Measurements from ENCODE around the gene GREB1L.

Gene GREB1L

GRCh38 chr18:21451851-21452250, 209.8 kb downstream of the GREB1L start:
- Mint-ChIP-seq H3K4me3 (no peak overlapping the region), H3K4me1 (peaks cover 64% of the 10 kb centered on the region), H3K36me3 (ENCODE audit: low read depth) (peaks cover 52% of the 10 kb centered on the region), H3K27me3 (ENCODE audit: low read depth, poor library complexity) (no peaks in the 10 kb centered on the region), H3K27ac (peak overlapping the region; percentile 90), H3K9me3 (no peaks in the 10 kb centered on the region)
- DNase-seq, result no peak
- TF ChIP-seq CTCF (IDR thresholded peaks at IDR 0.05), result no peak

- Mint-ChIP-seq H3K27ac (peak overlapping the region; percentile 77), H3K4me1 (peaks cover 64% of the 10 kb centered on the region)
Measured at GRCh38 chr18:21452276-21452780, 210.3 kb downstream of the GREB1L start.

GRCh38 chr18:21452796-21453510, 210.9 kb downstream of the GREB1L start:
- peak overlapping the region; percentile 77 for H3K27ac Mint-ChIP-seq
- no peak for TF ChIP-seq CTCF (IDR thresholded peaks at IDR 0.05)
- H3K4me3 Mint-ChIP-seq, result no peak overlapping the region
- no peaks in the 10 kb centered on the region for H3K27me3 Mint-ChIP-seq (ENCODE audit: low read depth, poor library complexity)
- H3K9me3 Mint-ChIP-seq, result no peaks in the 10 kb centered on the region
- H3K4me1 Mint-ChIP-seq, result peaks cover 64% of the 10 kb centered on the region
- H3K36me3 Mint-ChIP-seq (ENCODE audit: low read depth), result peaks cover 55% of the 10 kb centered on the region
- DNase-seq, result no peak

More at GRCh38 chr18:21452276-21452780, 210.3 kb downstream of the GREB1L start:
- Mint-ChIP-seq H3K36me3 (ENCODE audit: low read depth) (peaks cover 55% of the 10 kb centered on the region), H3K27me3 (ENCODE audit: low read depth, poor library complexity) (no peaks in the 10 kb centered on the region), H3K9me3 (no peaks in the 10 kb centered on the region), H3K4me3 (no peak overlapping the region)
- DNase-seq, result no peak
- TF ChIP-seq CTCF (IDR thresholded peaks at IDR 0.05), result no peak

GRCh38 chr18:21453511-21453901, 211.5 kb downstream of the GREB1L start:
- no peak for DNase-seq
- H3K4me3 Mint-ChIP-seq, result no peak overlapping the region
- peaks cover 62% of the 10 kb centered on the region for H3K4me1 Mint-ChIP-seq
- H3K36me3 Mint-ChIP-seq (ENCODE audit: low read depth), result peaks cover 59% of the 10 kb centered on the region
- no peak for TF ChIP-seq CTCF (IDR thresholded peaks at IDR 0.05)
- H3K27ac Mint-ChIP-seq, result peak overlapping the region; percentile 57
- no peaks in the 10 kb centered on the region for H3K27me3 Mint-ChIP-seq (ENCODE audit: low read depth, poor library complexity)
- H3K9me3 Mint-ChIP-seq, result no peaks in the 10 kb centered on the region

GRCh38 chr18:21454725-21455124, 212.7 kb downstream of the GREB1L start:
- H3K27ac Mint-ChIP-seq, result peak overlapping the region; percentile 58
- no peaks in the 10 kb centered on the region for H3K27me3 Mint-ChIP-seq (ENCODE audit: low read depth, poor library complexity)
- TF ChIP-seq CTCF (IDR thresholded peaks at IDR 0.05), result no peak
- no peak overlapping the region for H3K4me3 Mint-ChIP-seq
- H3K9me3 Mint-ChIP-seq, result no peaks in the 10 kb centered on the region
- H3K4me1 Mint-ChIP-seq, result peaks cover 56% of the 10 kb centered on the region
- no peak for DNase-seq
- H3K36me3 Mint-ChIP-seq (ENCODE audit: low read depth), result peaks cover 67% of the 10 kb centered on the region
